ENCODE data around the gene SPR.

DNA sequence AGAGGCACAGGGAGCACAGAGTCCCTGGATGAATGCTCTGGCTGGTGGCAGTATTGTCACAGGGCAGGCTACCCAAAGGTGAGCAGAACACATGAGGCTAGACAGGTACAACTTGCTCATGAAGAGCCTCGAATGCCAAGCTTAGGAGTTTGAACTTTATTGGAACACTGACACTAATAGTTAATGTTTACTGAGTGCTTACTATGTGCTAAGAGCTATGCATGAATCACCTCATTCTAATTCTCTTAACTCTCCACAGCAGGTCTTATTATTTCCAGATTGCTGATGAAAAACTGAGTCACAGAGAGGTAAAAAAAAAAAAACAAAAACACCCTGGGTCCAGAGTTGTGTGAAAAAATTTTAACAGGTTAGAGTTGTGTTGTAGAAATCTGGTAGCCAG lies 24.0 kb downstream of the SPR start:
- TF ChIP-seq, protein P1, sequence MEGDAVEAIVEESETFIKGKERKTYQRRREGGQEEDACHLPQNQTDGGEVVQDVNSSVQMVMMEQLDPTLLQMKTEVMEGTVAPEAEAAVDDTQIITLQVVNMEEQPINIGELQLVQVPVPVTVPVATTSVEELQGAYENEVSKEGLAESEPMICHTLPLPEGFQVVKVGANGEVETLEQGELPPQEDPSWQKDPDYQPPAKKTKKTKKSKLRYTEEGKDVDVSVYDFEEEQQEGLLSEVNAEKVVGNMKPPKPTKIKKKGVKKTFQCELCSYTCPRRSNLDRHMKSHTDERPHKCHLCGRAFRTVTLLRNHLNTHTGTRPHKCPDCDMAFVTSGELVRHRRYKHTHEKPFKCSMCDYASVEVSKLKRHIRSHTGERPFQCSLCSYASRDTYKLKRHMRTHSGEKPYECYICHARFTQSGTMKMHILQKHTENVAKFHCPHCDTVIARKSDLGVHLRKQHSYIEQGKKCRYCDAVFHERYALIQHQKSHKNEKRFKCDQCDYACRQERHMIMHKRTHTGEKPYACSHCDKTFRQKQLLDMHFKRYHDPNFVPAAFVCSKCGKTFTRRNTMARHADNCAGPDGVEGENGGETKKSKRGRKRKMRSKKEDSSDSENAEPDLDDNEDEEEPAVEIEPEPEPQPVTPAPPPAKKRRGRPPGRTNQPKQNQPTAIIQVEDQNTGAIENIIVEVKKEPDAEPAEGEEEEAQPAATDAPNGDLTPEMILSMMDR (tag by site-specific recombination; IDR thresholded peaks at IDR 0.05), result no peak
- TF ChIP-seq ZNF664 (tag by site-specific recombination; IDR thresholded peaks at IDR 0.05), result no peak
- no peak for TF ChIP-seq BCL11A (tag by site-specific recombination; IDR thresholded peaks at IDR 0.05; ENCODE audit: low read depth)
- TF ChIP-seq, protein P2, sequence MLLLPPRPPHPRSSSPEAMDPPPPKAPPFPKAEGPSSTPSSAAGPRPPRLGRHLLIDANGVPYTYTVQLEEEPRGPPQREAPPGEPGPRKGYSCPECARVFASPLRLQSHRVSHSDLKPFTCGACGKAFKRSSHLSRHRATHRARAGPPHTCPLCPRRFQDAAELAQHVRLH (tag by site-specific recombination; IDR thresholded peaks at IDR 0.05), result no peak
- TF ChIP-seq, protein P3, sequence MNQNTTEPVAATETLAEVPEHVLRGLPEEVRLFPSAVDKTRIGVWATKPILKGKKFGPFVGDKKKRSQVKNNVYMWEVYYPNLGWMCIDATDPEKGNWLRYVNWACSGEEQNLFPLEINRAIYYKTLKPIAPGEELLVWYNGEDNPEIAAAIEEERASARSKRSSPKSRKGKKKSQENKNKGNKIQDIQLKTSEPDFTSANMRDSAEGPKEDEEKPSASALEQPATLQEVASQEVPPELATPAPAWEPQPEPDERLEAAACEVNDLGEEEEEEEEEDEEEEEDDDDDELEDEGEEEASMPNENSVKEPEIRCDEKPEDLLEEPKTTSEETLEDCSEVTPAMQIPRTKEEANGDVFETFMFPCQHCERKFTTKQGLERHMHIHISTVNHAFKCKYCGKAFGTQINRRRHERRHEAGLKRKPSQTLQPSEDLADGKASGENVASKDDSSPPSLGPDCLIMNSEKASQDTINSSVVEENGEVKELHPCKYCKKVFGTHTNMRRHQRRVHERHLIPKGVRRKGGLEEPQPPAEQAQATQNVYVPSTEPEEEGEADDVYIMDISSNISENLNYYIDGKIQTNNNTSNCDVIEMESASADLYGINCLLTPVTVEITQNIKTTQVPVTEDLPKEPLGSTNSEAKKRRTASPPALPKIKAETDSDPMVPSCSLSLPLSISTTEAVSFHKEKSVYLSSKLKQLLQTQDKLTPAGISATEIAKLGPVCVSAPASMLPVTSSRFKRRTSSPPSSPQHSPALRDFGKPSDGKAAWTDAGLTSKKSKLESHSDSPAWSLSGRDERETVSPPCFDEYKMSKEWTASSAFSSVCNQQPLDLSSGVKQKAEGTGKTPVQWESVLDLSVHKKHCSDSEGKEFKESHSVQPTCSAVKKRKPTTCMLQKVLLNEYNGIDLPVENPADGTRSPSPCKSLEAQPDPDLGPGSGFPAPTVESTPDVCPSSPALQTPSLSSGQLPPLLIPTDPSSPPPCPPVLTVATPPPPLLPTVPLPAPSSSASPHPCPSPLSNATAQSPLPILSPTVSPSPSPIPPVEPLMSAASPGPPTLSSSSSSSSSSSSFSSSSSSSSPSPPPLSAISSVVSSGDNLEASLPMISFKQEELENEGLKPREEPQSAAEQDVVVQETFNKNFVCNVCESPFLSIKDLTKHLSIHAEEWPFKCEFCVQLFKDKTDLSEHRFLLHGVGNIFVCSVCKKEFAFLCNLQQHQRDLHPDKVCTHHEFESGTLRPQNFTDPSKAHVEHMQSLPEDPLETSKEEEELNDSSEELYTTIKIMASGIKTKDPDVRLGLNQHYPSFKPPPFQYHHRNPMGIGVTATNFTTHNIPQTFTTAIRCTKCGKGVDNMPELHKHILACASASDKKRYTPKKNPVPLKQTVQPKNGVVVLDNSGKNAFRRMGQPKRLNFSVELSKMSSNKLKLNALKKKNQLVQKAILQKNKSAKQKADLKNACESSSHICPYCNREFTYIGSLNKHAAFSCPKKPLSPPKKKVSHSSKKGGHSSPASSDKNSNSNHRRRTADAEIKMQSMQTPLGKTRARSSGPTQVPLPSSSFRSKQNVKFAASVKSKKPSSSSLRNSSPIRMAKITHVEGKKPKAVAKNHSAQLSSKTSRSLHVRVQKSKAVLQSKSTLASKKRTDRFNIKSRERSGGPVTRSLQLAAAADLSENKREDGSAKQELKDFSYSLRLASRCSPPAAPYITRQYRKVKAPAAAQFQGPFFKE (tag by site-specific recombination; IDR thresholded peaks at IDR 0.05; ENCODE audit: borderline replicate concordance), result no peak
- TF ChIP-seq, protein P4, sequence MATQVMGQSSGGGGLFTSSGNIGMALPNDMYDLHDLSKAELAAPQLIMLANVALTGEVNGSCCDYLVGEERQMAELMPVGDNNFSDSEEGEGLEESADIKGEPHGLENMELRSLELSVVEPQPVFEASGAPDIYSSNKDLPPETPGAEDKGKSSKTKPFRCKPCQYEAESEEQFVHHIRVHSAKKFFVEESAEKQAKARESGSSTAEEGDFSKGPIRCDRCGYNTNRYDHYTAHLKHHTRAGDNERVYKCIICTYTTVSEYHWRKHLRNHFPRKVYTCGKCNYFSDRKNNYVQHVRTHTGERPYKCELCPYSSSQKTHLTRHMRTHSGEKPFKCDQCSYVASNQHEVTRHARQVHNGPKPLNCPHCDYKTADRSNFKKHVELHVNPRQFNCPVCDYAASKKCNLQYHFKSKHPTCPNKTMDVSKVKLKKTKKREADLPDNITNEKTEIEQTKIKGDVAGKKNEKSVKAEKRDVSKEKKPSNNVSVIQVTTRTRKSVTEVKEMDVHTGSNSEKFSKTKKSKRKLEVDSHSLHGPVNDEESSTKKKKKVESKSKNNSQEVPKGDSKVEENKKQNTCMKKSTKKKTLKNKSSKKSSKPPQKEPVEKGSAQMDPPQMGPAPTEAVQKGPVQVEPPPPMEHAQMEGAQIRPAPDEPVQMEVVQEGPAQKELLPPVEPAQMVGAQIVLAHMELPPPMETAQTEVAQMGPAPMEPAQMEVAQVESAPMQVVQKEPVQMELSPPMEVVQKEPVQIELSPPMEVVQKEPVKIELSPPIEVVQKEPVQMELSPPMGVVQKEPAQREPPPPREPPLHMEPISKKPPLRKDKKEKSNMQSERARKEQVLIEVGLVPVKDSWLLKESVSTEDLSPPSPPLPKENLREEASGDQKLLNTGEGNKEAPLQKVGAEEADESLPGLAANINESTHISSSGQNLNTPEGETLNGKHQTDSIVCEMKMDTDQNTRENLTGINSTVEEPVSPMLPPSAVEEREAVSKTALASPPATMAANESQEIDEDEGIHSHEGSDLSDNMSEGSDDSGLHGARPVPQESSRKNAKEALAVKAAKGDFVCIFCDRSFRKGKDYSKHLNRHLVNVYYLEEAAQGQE (tag by site-specific recombination; IDR thresholded peaks at IDR 0.05), result no peak
- no peak for TF ChIP-seq HOXA7 (CRISPR knock-in tag; IDR thresholded peaks at IDR 0.05; ENCODE audit: borderline replicate concordance)
- TF ChIP-seq OSR2 (tag by site-specific recombination; IDR thresholded peaks at IDR 0.05), result no peak
- TF ChIP-seq ZNF501 (tag by site-specific recombination; IDR thresholded peaks at IDR 0.05), result no peak
- no peak for TF ChIP-seq ZNF624 (tag by site-specific recombination; IDR thresholded peaks at IDR 0.05)
- no peak for TF ChIP-seq ZNF23 (tag by site-specific recombination; IDR thresholded peaks at IDR 0.05; ENCODE audit: borderline replicate concordance)
- no peak for TF ChIP-seq ZNF335 (tag by site-specific recombination; conservative IDR thresholded peaks at IDR 0.05)

All from HEK293 (cell line).